HPDE6-E6E7 (cell line): Measurements from ENCODE around the gene TGFB1.
"Not testable (repeated sequence)": the region's sequence is repeated elsewhere in the genome, so short reads cannot be mapped to it uniquely, and the experiment has no call there.

ENCODE experiments used
- DNase-seq: peaks from one replicate; pipeline ENCODE4 v3.0.0; 2011; ENCODE audit warnings: missing footprints; ENCODE audit errors: extremely low spot score

The TGFB1 gene

GRCh38 chr19:41353466-41354342, at the start of gene TGFB1:
Gene TGFB1, minus strand, starts transcription at chr19:41353922. Its CDS starts 878 bp downstream, at chr19:41353044.
- peak; percentile 88 for DNase-seq

DNA sequence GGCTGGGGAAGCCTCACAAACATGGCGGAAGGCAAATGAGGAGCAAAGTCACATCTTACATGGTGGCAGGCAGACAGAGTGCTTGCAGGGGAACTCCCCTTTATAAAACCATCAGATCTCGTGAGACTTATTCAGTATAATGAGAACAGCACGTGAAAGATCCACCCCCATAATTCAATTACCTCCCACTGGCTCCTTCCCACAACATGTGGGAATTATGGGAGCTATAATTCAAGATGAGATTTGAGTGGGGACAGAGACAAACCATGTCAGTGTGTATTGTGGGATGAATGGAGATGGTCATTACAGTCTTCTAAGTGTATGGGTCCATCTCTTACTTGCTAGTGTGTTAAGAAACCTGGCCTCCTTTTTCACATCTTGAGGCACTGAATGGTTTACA, 48.3 kb upstream of the TGFB1 start:
- DNase-seq: no peak

DNA sequence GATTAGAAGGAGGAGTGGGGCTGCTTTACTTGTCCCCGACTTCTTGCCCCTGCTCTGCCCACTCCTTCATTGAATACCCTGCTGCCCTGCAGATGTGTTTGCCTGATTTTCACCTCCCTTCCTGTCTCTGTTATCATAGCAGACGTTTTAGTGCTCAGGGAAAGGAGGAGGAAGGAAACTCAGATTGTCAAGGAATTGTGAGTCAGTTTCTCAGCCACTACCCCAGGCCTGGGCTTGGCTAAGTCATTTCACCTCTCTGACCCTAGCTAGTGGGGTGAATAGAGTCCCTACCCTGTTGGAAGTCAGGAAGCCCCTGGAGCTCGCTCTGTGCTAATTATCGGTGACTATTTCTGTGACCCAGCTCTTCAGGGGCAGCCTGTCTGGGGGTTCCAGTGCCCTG, 47.8 kb upstream of the TGFB1 start:
- DNase-seq: no peak

GRCh38 chr19:41399525-41399924, 45.8 kb upstream of the TGFB1 start:
- no peak for DNase-seq

- DNase-seq: no peak
Observed at GRCh38 chr19:41399091-41399490, 45.4 kb upstream of the TGFB1 start.

- no peak for DNase-seq
Observed at GRCh38 chr19:41398598-41398997, 44.9 kb upstream of the TGFB1 start.

DNA sequence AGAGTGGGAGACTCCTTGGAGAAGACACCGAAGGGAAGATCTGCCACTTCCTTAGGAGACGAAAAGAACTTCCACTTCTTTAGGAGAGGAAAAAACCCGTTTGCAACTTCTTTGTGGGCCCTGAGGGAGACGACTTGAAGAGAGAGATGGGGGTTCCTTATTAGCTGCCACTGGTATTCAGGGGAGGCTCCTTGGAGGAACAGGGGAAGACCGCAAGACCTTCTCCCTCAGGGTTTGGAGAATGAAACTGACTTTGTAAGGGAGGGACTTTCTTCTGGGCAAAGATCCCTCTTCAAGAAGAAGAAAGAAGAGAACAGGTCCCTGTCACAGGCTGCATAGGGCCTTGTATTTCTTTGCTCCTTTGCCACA, 44.3 kb upstream of the TGFB1 start:
- no peak for DNase-seq

- peak; percentile 95 for DNase-seq
Observed at GRCh38 chr19:41397086-41398049, 43.6 kb upstream of the TGFB1 start, which contains the start of the genes BCKDHA and EXOSC5. Gene BCKDHA, plus strand, starts transcription at chr19:41397818. Its CDS starts 10 bp downstream, at chr19:41397828. Gene EXOSC5, minus strand, starts transcription at chr19:41397359. Its CDS starts 31 bp downstream, at chr19:41397328.

- DNase-seq: no peak
Observed at GRCh38 chr19:41395355-41395754, 41.6 kb upstream of the TGFB1 start.

DNA sequence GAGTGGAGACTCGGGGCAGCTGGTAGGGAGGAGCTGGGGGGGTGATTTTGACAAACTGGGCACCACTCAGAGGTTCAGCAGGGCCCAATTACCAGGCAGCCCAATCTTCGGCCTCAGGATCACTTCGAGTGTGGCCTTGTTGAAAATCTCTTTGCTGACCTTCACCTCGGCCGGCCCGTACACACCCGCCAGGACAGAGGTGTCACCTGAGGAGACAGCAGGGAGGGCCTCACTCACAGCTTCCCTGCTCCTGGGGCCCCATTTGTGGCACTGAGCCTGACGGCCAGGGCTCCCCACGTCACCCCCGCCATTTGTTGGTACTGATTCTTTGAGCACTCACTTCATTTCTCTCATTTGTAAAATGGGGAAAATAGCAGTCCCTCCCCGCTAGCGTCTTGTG, 39.1 kb upstream of the TGFB1 start:
- no peak for DNase-seq

- DNase-seq: no peak
Observed at GRCh38 chr19:41391618-41392017, 37.9 kb upstream of the TGFB1 start.

DNA sequence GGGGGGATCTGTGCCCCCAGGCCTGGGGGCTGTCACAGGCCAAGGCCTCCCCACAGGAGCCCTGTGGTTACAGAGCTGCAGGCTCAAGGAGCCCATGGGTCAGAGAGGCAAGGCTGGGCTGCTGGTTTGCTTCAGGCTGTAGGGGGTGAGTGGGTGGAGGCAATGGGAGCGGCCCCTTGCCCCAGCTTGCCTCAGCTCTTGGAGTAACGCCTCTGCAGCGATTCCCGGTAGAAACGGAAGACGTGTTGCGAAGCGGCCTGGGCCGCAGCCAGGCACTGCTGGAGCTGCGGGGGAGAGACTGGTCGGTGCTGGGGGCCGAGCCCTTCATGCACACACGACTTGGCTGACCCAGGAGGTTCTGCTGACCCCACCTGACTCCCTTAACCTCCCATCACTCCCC, 32.7 kb upstream of the TGFB1 start:
- peak; percentile 40 for DNase-seq

- DNase-seq: no peak
Observed at GRCh38 chr19:41384351-41384750, 30.6 kb upstream of the TGFB1 start.

DNA sequence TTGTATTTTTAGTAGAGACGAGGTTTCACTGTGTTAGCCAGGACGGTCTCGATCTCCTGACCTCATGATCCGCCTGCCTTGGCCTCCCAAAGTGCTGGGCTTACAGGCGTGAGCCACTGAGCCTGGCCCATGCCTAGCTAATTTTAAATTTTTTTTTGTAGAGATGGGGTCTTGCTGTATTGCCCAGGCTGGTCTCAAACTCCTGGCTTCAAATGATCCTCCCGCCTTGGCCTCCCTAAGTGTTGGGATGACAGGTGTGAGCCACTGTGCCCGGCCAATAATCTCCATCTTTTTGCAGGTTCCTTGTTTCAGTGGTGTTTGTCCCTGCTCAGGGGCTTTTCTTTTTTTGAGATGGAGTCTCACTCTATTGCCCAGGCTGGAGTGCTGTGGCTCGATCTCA, 27.8 kb upstream of the TGFB1 start:
- DNase-seq: not testable (repeated sequence)

- no peak for DNase-seq
Observed at GRCh38 chr19:41377977-41378709, 24.4 kb upstream of the TGFB1 start.

DNA sequence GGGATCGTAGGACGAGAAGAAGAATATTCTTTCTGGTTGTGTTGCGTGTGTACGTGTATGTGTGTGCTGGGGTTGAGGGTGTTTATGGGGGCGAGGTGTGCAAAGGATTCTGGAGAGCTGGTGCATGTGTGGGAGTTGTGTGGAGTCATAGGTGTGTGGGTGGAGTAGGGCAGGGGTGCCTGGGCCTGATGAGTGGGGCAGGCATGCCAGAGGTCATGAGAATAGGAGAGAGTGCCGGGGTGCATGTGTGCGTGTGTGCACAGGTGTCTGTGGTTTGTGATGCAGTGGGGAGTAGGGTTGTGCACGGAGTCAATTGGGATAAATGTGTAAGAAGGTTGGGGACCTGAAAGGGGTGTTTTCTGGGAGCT, 23.3 kb upstream of the TGFB1 start:
- DNase-seq: no peak

- no peak for DNase-seq
Observed at GRCh38 chr19:41376241-41376997, 22.7 kb upstream of the TGFB1 start, which contains the start of gene TMEM91. Gene TMEM91, plus strand, starts transcription at chr19:41376533. Its CDS starts 1,777 bp downstream, at chr19:41378310.

GRCh38 chr19:41373993-41374392, 20.3 kb upstream of the TGFB1 start:
- DNase-seq: no peak

GRCh38 chr19:41372501-41372900, 18.8 kb upstream of the TGFB1 start:
- no peak for DNase-seq

- no peak for DNase-seq
Observed at GRCh38 chr19:41371541-41371940, 17.8 kb upstream of the TGFB1 start.

- not testable (repeated sequence) for DNase-seq
Observed at GRCh38 chr19:41371119-41371518, 17.4 kb upstream of the TGFB1 start.
